NCI-H345 (cell line): Measurements from ENCODE around the gene HTD2.

Source experiments
- DNase-seq: peaks from one replicate; lab custom pipeline; 2025; lab: John Stamatoyannopoulos, UW

HTD2 gene

DNA sequence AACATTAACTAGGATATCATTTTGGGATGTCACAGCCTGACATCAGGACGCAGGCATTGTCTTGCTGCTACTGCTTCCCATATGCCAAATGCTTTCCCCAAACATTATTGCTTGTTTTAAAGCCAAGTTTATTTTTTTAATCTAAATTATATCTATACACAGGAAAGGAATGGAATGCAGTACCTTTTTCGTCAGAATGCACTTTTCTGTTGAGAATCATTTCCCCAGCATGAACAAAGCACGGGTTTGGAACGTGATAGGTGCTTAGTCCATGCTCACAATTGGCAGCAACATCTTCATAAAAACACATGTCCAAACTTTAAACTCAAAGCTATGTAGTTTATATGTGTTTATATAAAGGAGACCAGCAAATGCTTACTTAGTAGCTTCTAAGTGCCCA is 52.5 kb downstream of the HTD2 start:
- no peak for DNase-seq

DNA sequence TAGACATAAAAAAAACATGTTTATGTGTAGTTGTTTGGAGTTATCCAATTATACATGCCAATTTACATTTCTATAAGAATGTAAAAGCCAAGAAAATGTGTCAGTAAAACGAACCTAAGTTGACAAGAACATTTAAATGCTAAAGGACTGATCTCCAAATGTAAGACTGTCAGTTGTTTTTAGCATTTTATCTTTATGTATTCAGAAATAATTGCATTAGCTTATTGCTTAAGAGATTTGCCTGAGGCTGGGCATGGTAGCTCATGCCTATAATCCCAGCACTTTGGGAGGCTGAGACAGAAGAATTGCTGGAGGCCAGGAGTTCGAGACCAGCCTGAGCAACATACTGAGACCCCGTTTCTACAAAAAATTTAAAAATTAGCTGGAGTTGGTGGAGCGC is 53.3 kb downstream of the HTD2 start:
- DNase-seq: no peak

DNA sequence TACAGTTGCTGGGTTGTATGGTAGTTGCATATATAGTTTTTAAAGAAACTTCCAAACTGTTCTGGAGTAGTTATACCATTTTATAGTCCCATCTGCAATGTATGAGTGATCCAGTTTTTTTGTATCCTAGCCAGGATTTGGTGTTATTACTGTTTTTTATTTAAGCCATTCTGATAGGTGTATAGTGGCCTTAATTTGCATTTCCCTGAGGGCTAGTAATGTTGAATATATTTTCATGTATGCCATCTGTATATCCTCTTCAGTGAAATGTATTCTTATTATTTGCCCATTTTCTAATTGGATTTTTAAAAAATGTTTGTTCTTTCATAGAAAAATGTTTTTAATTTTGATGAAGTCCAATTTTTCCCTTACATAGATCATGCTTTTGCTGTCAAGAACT is 55.5 kb downstream of the HTD2 start:
- DNase-seq: no peak

DNA sequence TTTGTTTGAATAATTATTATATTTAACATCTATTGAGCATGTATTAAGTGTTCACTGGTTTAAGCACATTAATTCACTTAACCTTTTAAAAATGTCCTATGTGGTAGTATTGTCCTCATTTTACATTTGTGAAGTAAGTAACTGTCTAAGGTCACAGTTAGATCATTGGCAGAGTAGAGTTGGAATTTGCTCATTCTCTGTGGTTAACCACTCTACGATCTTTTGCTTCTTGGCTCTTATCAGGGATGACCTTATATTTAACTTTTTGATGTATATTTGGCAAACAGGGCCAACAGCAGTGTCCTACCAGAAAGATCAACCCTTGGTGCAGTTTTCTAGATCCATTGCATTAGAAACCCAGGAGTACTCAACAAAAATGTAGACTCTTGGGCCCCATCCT is 60.4 kb downstream of the HTD2 start:
- DNase-seq: no peak

DNA sequence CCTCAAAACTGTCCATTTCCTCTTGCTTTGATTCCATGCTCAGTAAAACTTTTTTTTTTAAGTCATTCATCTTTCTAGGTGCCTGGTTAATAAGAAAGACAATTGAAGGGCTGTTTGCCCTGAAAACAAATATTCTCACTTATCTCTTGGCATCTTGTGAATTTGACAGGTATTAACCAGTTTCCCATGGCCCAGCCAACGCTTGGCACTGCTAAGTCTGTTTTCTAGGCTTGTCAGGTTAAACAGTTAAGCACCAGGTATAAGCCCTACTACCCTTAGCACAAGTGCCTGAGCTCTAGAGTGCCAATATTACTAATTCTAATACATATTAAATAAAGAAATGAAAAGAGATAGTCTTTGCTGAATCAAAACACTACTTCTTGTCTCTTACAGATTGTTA is 62.7 kb downstream of the HTD2 start:
- no peak for DNase-seq
